Kidney epithelial cell (primary cell): ENCODE results near the gene SH3BGRL3. TPM values are rescaled to one million over a fixed set of nuclear protein-coding genes. Genes with fewer than 3 reads are reported as not detected.

Source experiments
- DNase-seq: peaks from one replicate; pipeline ENCODE4 v3.0.0-alpha.2; 2010; ENCODE audit warnings: low read depth
- H3K27me3 ChIP-seq: 2 replicates; pipeline ENCODE4 v1.6.0; 2011; ENCODE audit warnings: low read length; ENCODE audit not compliant: control insufficient read depth, insufficient read depth
- H3K36me3 ChIP-seq: 2 replicates; pipeline ENCODE4 v1.5.1; 2011; ENCODE audit warnings: low read length; ENCODE audit not compliant: control insufficient read depth, insufficient read depth
- H3K4me3 ChIP-seq: 2 replicates; pipeline ENCODE4 v1.5.1; 2011; ENCODE audit warnings: low read depth, mild to moderate bottlenecking, control low read depth, low read length
- total RNA-seq: library from RNA; depleted of rRNA; stranded (reverse); fragments of >200 nt; gene quantifications from 2 replicates; pipeline ENCODE4 v1.2.3, GENCODE V29; 2015
- TF ChIP-seq, protein P1 (sequence below): IDR thresholded peaks from 2 replicates; pipeline ENCODE4 v1.5.1; 2011; ENCODE audit warnings: mild to moderate bottlenecking, moderate library complexity, low read length, control low read depth, inconsistent platforms; ENCODE audit not compliant: insufficient read depth, poor library complexity, severe bottlenecking

The SH3BGRL3 gene
- total RNA-seq, 1 donor from 2014 or later: 113 TPM

DNA sequence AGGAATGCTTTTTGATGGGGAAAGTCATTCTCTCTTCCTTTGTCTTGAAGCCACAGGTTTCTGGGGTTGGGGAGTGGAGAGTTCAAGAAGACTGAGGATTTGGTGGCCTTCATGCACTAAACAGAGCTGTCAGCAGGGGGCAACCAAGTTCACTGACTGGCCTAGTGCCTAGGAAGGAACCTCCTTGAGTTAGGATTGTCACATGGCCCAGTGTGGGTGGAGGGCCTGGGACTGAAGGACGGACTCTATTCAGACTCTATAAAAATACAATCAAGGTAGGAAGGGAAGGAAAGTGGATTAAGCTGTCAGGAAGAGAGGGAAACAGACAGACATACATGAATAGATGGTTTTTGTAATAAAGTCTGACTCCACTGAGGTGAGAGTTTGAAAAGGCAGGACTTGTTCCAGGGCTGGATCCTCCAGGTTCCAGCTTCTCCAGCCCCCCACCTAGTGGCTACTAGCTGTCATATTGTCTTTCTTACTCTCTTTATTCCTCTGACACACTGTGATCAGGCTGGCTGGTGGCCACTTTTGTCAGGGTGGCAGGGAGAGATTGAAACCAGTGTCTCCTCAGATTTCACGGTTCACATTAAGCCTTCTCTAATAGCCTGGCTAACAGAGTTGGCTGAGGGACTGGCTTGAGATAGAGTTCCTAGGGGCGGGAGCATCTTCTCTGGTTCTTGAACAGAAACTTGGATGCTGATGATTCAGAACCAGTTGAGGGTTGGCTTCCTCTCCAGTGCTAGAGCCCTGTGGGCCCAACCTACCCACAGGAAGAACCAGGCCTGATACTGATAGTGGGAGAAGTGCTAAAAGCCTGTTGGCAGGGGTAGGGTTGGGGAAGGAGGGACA lies 4.1 kb upstream of the SH3BGRL3 start:
- Histone ChIP-seq H3K27me3 (no peaks in the 10 kb centered on the region), H3K36me3 (no peaks in the 10 kb centered on the region), H3K4me3 (no peak overlapping the region)
- TF ChIP-seq, protein P1, sequence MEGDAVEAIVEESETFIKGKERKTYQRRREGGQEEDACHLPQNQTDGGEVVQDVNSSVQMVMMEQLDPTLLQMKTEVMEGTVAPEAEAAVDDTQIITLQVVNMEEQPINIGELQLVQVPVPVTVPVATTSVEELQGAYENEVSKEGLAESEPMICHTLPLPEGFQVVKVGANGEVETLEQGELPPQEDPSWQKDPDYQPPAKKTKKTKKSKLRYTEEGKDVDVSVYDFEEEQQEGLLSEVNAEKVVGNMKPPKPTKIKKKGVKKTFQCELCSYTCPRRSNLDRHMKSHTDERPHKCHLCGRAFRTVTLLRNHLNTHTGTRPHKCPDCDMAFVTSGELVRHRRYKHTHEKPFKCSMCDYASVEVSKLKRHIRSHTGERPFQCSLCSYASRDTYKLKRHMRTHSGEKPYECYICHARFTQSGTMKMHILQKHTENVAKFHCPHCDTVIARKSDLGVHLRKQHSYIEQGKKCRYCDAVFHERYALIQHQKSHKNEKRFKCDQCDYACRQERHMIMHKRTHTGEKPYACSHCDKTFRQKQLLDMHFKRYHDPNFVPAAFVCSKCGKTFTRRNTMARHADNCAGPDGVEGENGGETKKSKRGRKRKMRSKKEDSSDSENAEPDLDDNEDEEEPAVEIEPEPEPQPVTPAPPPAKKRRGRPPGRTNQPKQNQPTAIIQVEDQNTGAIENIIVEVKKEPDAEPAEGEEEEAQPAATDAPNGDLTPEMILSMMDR: peak; percentile 72
- DNase-seq: no peak

DNA sequence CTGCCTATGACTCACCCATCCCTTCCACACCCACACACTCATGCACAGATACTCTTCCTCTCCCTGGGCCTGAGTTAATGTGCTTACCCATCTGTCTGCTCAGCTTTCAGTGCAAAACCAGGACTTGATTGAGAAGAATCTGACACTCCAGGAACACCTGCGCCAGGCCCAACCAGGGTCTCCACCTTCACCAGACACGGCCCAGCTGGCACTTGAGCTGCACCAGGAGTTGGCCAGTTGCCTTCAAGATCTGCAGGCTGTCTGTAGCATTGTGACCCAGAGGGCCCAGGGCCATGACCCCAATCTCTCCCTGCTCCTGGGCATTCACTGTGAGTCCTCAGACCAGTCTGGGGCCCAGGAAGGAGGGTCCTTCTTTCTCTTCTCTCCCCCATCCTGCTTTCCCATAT lies 3.5 kb upstream of the SH3BGRL3 start:
- Histone ChIP-seq H3K4me3 (no peak overlapping the region), H3K36me3 (no peaks in the 10 kb centered on the region), H3K27me3 (no peaks in the 10 kb centered on the region)
- DNase-seq: no peak
- TF ChIP-seq, protein P1: no peak

DNA sequence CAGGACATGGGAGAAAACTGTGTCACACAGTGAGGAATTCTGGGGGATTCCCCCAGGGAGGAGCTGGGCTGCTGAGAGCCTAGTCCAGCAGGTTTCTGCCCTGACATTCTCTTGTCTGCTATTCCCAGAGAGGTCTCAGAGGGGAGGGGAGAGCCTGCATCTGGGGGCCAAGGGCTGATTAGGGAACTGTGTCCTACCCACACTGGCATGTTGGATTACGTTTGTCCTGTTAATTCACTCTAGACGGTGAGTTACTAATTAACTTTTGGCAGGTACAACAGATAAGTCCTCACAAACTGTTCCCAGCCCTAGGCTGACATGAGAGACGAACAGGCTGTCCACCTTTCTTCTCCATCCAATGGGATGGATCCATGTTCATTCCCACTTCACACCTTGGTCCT lies 2.6 kb upstream of the SH3BGRL3 start:
- H3K36me3 ChIP-seq: no peaks in the 10 kb centered on the region
- TF ChIP-seq, protein P1: no peak
- no peaks in the 10 kb centered on the region for H3K27me3 ChIP-seq
- H3K4me3 ChIP-seq: no peak overlapping the region
- no peak for DNase-seq

DNA sequence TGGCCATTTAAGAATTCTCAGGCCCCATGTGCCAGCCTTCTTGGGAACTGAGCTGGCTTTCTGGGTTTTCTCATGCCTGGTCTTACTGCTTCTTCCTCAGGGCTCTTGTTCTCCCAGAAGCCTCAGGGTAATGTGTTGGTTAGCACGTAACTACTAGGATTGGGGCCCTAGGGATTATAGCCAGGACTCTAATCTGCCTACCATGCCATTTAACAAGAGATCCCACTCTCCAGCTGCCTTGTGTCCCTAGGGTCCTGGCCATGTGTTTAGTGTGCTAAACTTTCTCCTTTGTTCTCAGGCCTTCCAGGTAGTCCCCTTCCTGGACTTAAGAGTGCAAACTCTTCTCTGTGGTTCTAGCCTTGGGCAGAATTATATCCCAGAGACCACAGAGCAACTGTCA lies 2.2 kb upstream of the SH3BGRL3 start:
- Histone ChIP-seq H3K36me3 (no peaks in the 10 kb centered on the region), H3K27me3 (no peaks in the 10 kb centered on the region), H3K4me3 (no peak overlapping the region)
- TF ChIP-seq, protein P1: no peak
- DNase-seq: no peak

DNA sequence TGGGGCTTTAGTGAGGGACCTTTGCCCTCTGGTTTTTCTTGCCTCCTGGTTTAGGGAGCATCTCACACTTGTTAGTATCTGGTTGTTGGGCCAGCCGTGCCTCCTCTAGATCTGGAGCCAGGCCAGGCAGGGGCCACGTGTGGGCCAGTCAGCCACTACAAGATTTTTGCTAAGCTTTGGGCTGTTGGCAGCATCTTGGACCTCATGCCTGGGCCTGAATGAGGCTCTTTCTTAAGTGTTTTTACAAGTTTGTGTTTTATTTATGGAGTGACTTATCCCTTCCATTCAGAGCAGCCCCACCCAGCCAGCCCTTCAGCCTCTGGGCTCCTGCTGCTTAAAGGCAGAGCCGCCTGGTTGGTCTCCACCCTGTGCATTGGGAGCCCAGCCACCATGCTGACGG lies 1.6 kb upstream of the SH3BGRL3 start:
- Histone ChIP-seq H3K27me3 (no peaks in the 10 kb centered on the region), H3K36me3 (no peaks in the 10 kb centered on the region), H3K4me3 (no peak overlapping the region)
- TF ChIP-seq, protein P1: no peak
- DNase-seq: no peak
